Chondrocyte (in vitro differentiated cells): ENCODE measurements around the gene SLC4A1AP. TPM values are rescaled to one million over a fixed set of nuclear protein-coding genes. Genes with fewer than 3 reads are reported as not detected.

Experiments used
- DNase-seq: peaks from one replicate; pipeline ENCODE4 v3.0.0; 2021; ENCODE audit warnings: mixed read lengths, low spot score
- H3K27ac Mint-ChIP-seq: one replicate; pipeline ENCODE4 v1.8.0; 2021; ENCODE audit warnings: mild to moderate bottlenecking, moderate library complexity, mixed read lengths; ENCODE audit not compliant: unreplicated experiment
- H3K27me3 Mint-ChIP-seq: 2 replicates; pipeline ENCODE4 v1.8.0; 2021; ENCODE audit warnings: low read depth, mixed read lengths
- H3K36me3 Mint-ChIP-seq: 2 replicates; pipeline ENCODE4 v1.8.0; 2021; ENCODE audit warnings: low read depth, mixed read lengths
- H3K4me1 Mint-ChIP-seq: 2 replicates; pipeline ENCODE4 v1.8.0; 2021; ENCODE audit warnings: low read depth, mild to moderate bottlenecking, mixed read lengths
- H3K4me3 Mint-ChIP-seq: one replicate; pipeline ENCODE4 v1.8.0; 2021; ENCODE audit warnings: mild to moderate bottlenecking, moderate library complexity, mixed read lengths; ENCODE audit not compliant: unreplicated experiment
- H3K9me3 Mint-ChIP-seq: 2 replicates; pipeline ENCODE4 v1.8.0; 2021; ENCODE audit warnings: low read depth, mixed read lengths
- CTCF ChIP-seq: fragments of 200-600 bp; sonication (generic); IDR thresholded peaks from 2 replicates; pipeline ENCODE4 v1.5.0; 2021; ENCODE audit warnings: antibody characterized with exemption, mild to moderate bottlenecking, moderate library complexity
- total RNA-seq: library from RNA; stranded (reverse); gene quantifications from 3 replicates; pipeline ENCODE4 v1.2.1, GENCODE V29; 2021

Gene SLC4A1AP
- total RNA-seq, 1 donor from 2014 or later = 18.8 TPM

- Mint-ChIP-seq H3K27ac (no peak overlapping the region), H3K36me3 (peaks cover 3% of the 10 kb centered on the region), H3K4me1 (peaks cover 4% of the 10 kb centered on the region), H3K9me3 (peaks cover 13% of the 10 kb centered on the region), H3K27me3 (no peaks in the 10 kb centered on the region), H3K4me3 (no peak overlapping the region)
- no peak for DNase-seq
- no peak for TF ChIP-seq CTCF
Observed at GRCh38 chr2:27739058-27739373, 75.3 kb downstream of the SLC4A1AP start.

GRCh38 chr2:27741673-27742072 lies 78.0 kb downstream of the SLC4A1AP start:
- no peak for DNase-seq
- H3K9me3 Mint-ChIP-seq = peaks cover 21% of the 10 kb centered on the region
- H3K27me3 Mint-ChIP-seq = no peaks in the 10 kb centered on the region
- H3K36me3 Mint-ChIP-seq = peaks cover 6% of the 10 kb centered on the region
- H3K4me3 Mint-ChIP-seq = no peak overlapping the region
- no peaks in the 10 kb centered on the region for H3K4me1 Mint-ChIP-seq
- no peak overlapping the region for H3K27ac Mint-ChIP-seq
- no peak for TF ChIP-seq CTCF

- Mint-ChIP-seq H3K27me3 (no peaks in the 10 kb centered on the region), H3K36me3 (peaks cover 6% of the 10 kb centered on the region), H3K4me1 (no peaks in the 10 kb centered on the region), H3K9me3 (peaks cover 21% of the 10 kb centered on the region), H3K4me3 (no peak overlapping the region), H3K27ac (no peak overlapping the region)
- DNase-seq = no peak
- no peak for TF ChIP-seq CTCF
Observed at GRCh38 chr2:27742571-27742970, 78.9 kb downstream of the SLC4A1AP start.

Other genes with a start within 250 kb of the SLC4A1AP start
- 125 to 143 TPM (median 128 TPM) in 3 replicates for gene NRBP1, start 235.3 kb upstream of the SLC4A1AP start, total RNA-seq
- gene KRTCAP3, start 221.5 kb upstream of the SLC4A1AP start, total RNA-seq = 1.1 to 3.6 TPM (median 1.4 TPM) in 3 replicates
- 19.3 to 36.9 TPM (median 21.5 TPM) in 3 replicates for gene IFT172, start 174.1 kb upstream of the SLC4A1AP start, total RNA-seq
- gene FNDC4, start 168.7 kb upstream of the SLC4A1AP start, total RNA-seq = 8.6 to 17.7 TPM (median 17.4 TPM) in 3 replicates
- gene GCKR, start 167.1 kb upstream of the SLC4A1AP start, total RNA-seq = 0.21 TPM in 1 of 3 replicates, not detected in the others
- gene ZNF512, start 80.8 kb upstream of the SLC4A1AP start, total RNA-seq = 27.8 to 34.7 TPM (median 29.5 TPM) in 3 replicates
- gene CCDC121, start 34.9 kb upstream of the SLC4A1AP start, total RNA-seq = 1.6 to 2.7 TPM (median 1.7 TPM) in 3 replicates
- 24.1 to 31.0 TPM (median 26.5 TPM) in 3 replicates for gene GPN1, start 34.8 kb upstream of the SLC4A1AP start, total RNA-seq
- gene SUPT7L, start 275 bp upstream of the SLC4A1AP start, total RNA-seq = 29.1 to 37.1 TPM (median 30.7 TPM) in 3 replicates
- gene MRPL33, start 107.8 kb downstream of the SLC4A1AP start, total RNA-seq = 59.9 to 64.9 TPM (median 62.1 TPM) in 3 replicates
- 0.45 to 1.3 TPM (median 0.49 TPM) in 3 replicates for gene RBKS, start 226.5 kb downstream of the SLC4A1AP start, total RNA-seq
- 33.0 to 34.0 TPM (median 33.9 TPM) in 3 replicates for gene BABAM2, start 226.8 kb downstream of the SLC4A1AP start, total RNA-seq